Keratinocyte (primary cell): ENCODE measurements around the gene SLC33A1. TPM values are rescaled to one million over a fixed set of nuclear protein-coding genes. Genes with fewer than 3 reads are reported as not detected.

Experiments used
- DNase-seq: peaks from one replicate; pipeline ENCODE4 v3.0.0-alpha.2; 2011; ENCODE audit warnings: low read depth, missing footprints, low spot score
- FAIRE-seq: peaks from 2 replicates; lab custom pipeline; 2011; peaks lifted over from hg19 to GRCh38; lab: Jason Lieb, UNC
- H2AFZ ChIP-seq: 2 replicates; pipeline ENCODE4 v1.6.0; 2012; ENCODE audit warnings: low read length, control low read depth, inconsistent platforms; ENCODE audit not compliant: control insufficient read depth
- H3K27ac ChIP-seq: 2 replicates; pipeline ENCODE4 v1.5.1; 2011; ENCODE audit warnings: low read length; ENCODE audit not compliant: control insufficient read depth, insufficient read depth
- H3K27me3 ChIP-seq: 3 replicates; pipeline ENCODE4 v1.6.0; 2011; ENCODE audit warnings: low read length; ENCODE audit not compliant: control insufficient read depth, insufficient read depth; ENCODE audit errors: extremely low read depth
- H3K36me3 ChIP-seq, 2 experiments: 2 replicates in 1 of 2; 3 replicates in 1 of 2; pipeline ENCODE4 v1.5.1; 2011; ENCODE audit warnings: low read length in 2 of 2, mild to moderate bottlenecking in 1 of 2; ENCODE audit not compliant: control insufficient read depth in 2 of 2, insufficient read depth in 2 of 2; ENCODE audit errors: extremely low read depth in 1 of 2
- H3K4me1 ChIP-seq: 3 replicates; pipeline ENCODE4 v1.5.1; 2011; ENCODE audit warnings: low read length; ENCODE audit not compliant: control insufficient read depth, insufficient read depth; ENCODE audit errors: extremely low read depth
- H3K4me2 ChIP-seq: 3 replicates; pipeline ENCODE4 v1.6.0; 2011; ENCODE audit warnings: low read depth, low read length; ENCODE audit not compliant: control insufficient read depth, insufficient read depth; ENCODE audit errors: extremely low read depth
- H3K4me3 ChIP-seq, 3 experiments: fragments of 200-600 bp in 1 of 3; sonication (generic) in 1 of 3; 2 replicates in 2 of 3; 3 replicates in 1 of 3; pipeline ENCODE4 v1.5.1; 2011 to 2016; ENCODE audit warnings: low read length in 3 of 3, mild to moderate bottlenecking in 3 of 3, control low read depth in 2 of 3, inconsistent platforms in 1 of 3, low read depth in 1 of 3, mixed read lengths in 1 of 3, mixed run types in 1 of 3, moderate library complexity in 1 of 3; ENCODE audit not compliant: control insufficient read depth in 2 of 3, insufficient read depth in 2 of 3; ENCODE audit errors: extremely low read depth in 1 of 3
- H3K79me2 ChIP-seq: 2 replicates; pipeline ENCODE4 v1.6.0; 2012; ENCODE audit warnings: low read length; ENCODE audit not compliant: control insufficient read depth, insufficient read depth
- H3K9ac ChIP-seq: 3 replicates; pipeline ENCODE4 v1.6.0; 2011; ENCODE audit warnings: low read length; ENCODE audit not compliant: control insufficient read depth, insufficient read depth; ENCODE audit errors: extremely low read depth
- H3K9me1 ChIP-seq: 3 replicates; pipeline ENCODE4 v1.6.0; 2011; ENCODE audit warnings: low read length; ENCODE audit not compliant: control insufficient read depth, insufficient read depth; ENCODE audit errors: extremely low read depth
- H3K9me3 ChIP-seq: 2 replicates; pipeline ENCODE4 v1.5.1; 2012; ENCODE audit warnings: low read depth, low read length; ENCODE audit not compliant: control insufficient read depth
- H4K20me1 ChIP-seq: 3 replicates; pipeline ENCODE4 v1.6.0; 2011; ENCODE audit warnings: low read length; ENCODE audit not compliant: control insufficient read depth, insufficient read depth; ENCODE audit errors: extremely low read depth
- CTCF ChIP-seq, 3 experiments: IDR thresholded peaks in 1 of 3; conservative IDR thresholded peaks in 1 of 3; optimal IDR thresholded peaks in 1 of 3; 2 replicates in 2 of 3; 3 replicates in 1 of 3; pipeline versions ENCODE3 to v1.5.1; 2011; ENCODE audit warnings: low read length in 3 of 3, mild to moderate bottlenecking in 3 of 3, moderate library complexity in 2 of 3, control low read depth in 1 of 3, inconsistent platforms in 1 of 3; ENCODE audit not compliant: insufficient read depth in 2 of 3; ENCODE audit errors: extremely low read depth in 1 of 3
- EZH2 ChIP-seq: IDR thresholded peaks from one replicate; pipeline ENCODE4 v1.6.1; 2012; ENCODE audit warnings: inconsistent platforms, mild to moderate bottlenecking, low read length, moderate library complexity
- dilution Hi-C: fragments of 300-500 bp; cut with MboI; formaldehyde crosslinking; loops from one replicate; pipeline ENCODE4 v1.7.0; 2020; ENCODE audit warnings: low sequenced_read_pairs; ENCODE audit not compliant: extremely low pct_ligation_motif_present
- polyA plus RNA-seq, 5 experiments: library from polyadenylated mRNA; depleted of rRNA in 3 of 5; stranded (reverse) in 3 of 5; stranded (forward) in 1 of 5; unstranded in 1 of 5; fragments of >200 nt; gene quantifications; 1 replicate in 1 of 5; 2 replicates in 3 of 5; 3 replicates in 1 of 5; pipeline versions ENCODE4 v1.2.1 to v1.2.3, GENCODE V29; 2011 to 2012; ENCODE audit warnings: missing spikeins in 2 of 5, low read depth in 1 of 5, low replicate concordance in 1 of 5

Gene SLC33A1
- polyA plus RNA-seq, 1 donor (not counting 4 experiments of a cell fraction or from before 2014, with no cell fraction given): 33.9 TPM

- no peaks in the 10 kb centered on the region for H3K36me3 ChIP-seq
- H3K9me3 ChIP-seq: no peaks in the 10 kb centered on the region
- H3K27ac ChIP-seq: no peak overlapping the region
- H3K9me1 ChIP-seq: no peaks in the 10 kb centered on the region
- peak overlapping the region; percentile 98 for H2AFZ ChIP-seq
- FAIRE-seq (no peak), DNase-seq (no peak)
- H3K27me3 ChIP-seq: no peaks in the 10 kb centered on the region
- H3K4me3 ChIP-seq: peak overlapping the region; percentile 68 to 78 (median 76)
- H3K9ac ChIP-seq: peak overlapping the region; percentile 83
- dilution Hi-C loops: no loop called here
- no peaks in the 10 kb centered on the region for H3K79me2 ChIP-seq
- no peaks in the 10 kb centered on the region for H4K20me1 ChIP-seq
- H3K4me1 ChIP-seq: peaks cover 4% of the 10 kb centered on the region
- H3K4me2 ChIP-seq: peak overlapping the region; percentile 94
- TF ChIP-seq CTCF (optimal IDR thresholded peaks at IDR 0.05 in 1 of 3, IDR thresholded peaks at IDR 0.05 in 1 of 3, conservative IDR thresholded peaks at IDR 0.05 in 1 of 3; ENCODE audit: extremely low read depth in 1 of 3, insufficient read depth in 2 of 3, low read length in 3 of 3) (no peak), EZH2 (no peak)
These were observed 48.9 kb downstream of the SLC33A1 start for GRCh38 chr3:155805204-155805801.

DNA sequence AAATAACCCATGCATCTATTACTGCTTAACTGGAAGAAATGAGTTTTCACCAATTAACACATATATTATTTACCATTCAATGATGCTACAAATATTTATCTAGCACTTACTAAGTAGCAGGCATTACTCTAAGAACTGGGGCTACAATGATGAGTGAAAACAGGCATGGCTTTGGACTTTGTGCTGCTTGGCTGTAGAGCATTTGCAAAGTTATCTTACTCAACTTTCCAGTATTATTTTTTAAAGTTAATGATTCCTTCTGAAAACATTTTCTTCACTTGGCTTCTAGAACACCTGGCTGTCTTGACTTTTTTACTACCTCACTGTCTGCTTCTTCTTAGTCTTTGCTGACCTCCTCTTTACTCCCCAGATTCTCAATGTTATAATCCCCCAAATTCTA, 49.9 kb downstream of the SLC33A1 start:
- no peak for FAIRE-seq
- Histone ChIP-seq H3K9me3 (no peaks in the 10 kb centered on the region), H3K36me3 (no peaks in the 10 kb centered on the region), H4K20me1 (no peaks in the 10 kb centered on the region), H3K79me2 (no peaks in the 10 kb centered on the region), H3K9ac (no peak overlapping the region), H3K27me3 (no peaks in the 10 kb centered on the region), H2AFZ (no peak overlapping the region), H3K9me1 (no peaks in the 10 kb centered on the region), H3K4me1 (peaks cover 4% of the 10 kb centered on the region), H3K4me2 (no peak overlapping the region), H3K27ac (no peak overlapping the region), H3K4me3 (no peak overlapping the region)
- dilution Hi-C loops: no loop called here
- DNase-seq: no peak
- TF ChIP-seq CTCF (optimal IDR thresholded peaks at IDR 0.05 in 1 of 3, IDR thresholded peaks at IDR 0.05 in 1 of 3, conservative IDR thresholded peaks at IDR 0.05 in 1 of 3; ENCODE audit: extremely low read depth in 1 of 3, insufficient read depth in 2 of 3, low read length in 3 of 3) (no peak), EZH2 (no peak)
